SK-N-SH (cell line): ENCODE results near the gene IL22RA1. TPM values are rescaled to one million over a fixed set of nuclear protein-coding genes. Genes with fewer than 3 reads are reported as not detected.

ENCODE experiments used
- CTCF ChIA-PET: fragments of 300-600, 350-600 bp; formaldehyde crosslinking; extraction: SDS; loops from one replicate; lab custom pipeline; 2021; lab: Yijun Ruan, JAX
- POLR2A ChIA-PET: fragments of 350-600 bp; sonication (Branson Sonifier 250); formaldehyde crosslinking; extraction: SDS; loops from one replicate; lab custom pipeline; 2020; ENCODE audit warnings: antibody characterized with exemption, inconsistent platforms; lab: Yijun Ruan, JAX
- DNase-seq: peaks from one replicate; pipeline ENCODE4 v3.0.0; 2012
- H2AFZ ChIP-seq: fragments of 200-600 bp; sonication (generic); 2 replicates; pipeline ENCODE4 v1.8.1; 2016; ENCODE audit warnings: antibody characterized with exemption, mild to moderate bottlenecking, low read depth
- H3F3A ChIP-seq: fragments of 200-600 bp; sonication (generic); replicated peaks from 2 replicates; pipeline ENCODE3; 2016; ENCODE audit warnings: antibody characterized with exemption, mild to moderate bottlenecking; ENCODE audit not compliant: insufficient read depth
- H3K27ac ChIP-seq, 2 experiments: fragments of 200-500 bp in 1 of 2; fragments of 200-600 bp in 1 of 2; sonication (Bioruptor generic) in 1 of 2; sonication (generic), shearing (Covaris generic) in 1 of 2; 2 replicates each; pipeline versions ENCODE4 v1.5.1 to v1.6.1; 2014 to 2016; ENCODE audit warnings: low read depth in 2 of 2, inconsistent platforms in 1 of 2, low read length in 1 of 2, mild to moderate bottlenecking in 1 of 2, mixed read lengths in 1 of 2
- H3K27me3 ChIP-seq: fragments of 200-600 bp; sonication (generic), shearing (Covaris generic); 2 replicates; pipeline ENCODE4 v1.6.1; 2016; ENCODE audit warnings: mixed run types; ENCODE audit not compliant: insufficient read depth
- H3K36me3 ChIP-seq, 2 experiments: fragments of 200-500 bp in 1 of 2; fragments of 200-600 bp in 1 of 2; sonication (Bioruptor generic) in 1 of 2; sonication (generic) in 1 of 2; replicated peaks in 1 of 2; 2 replicates each; pipeline versions ENCODE3 to v1.5.1; 2014 to 2016; ENCODE audit warnings: low read length in 1 of 2, mild to moderate bottlenecking in 1 of 2; ENCODE audit not compliant: insufficient read depth in 2 of 2, control insufficient read depth in 1 of 2
- H3K4me1 ChIP-seq, 2 experiments: fragments of 200-500 bp in 1 of 2; fragments of 200-600 bp in 1 of 2; sonication (Bioruptor generic) in 1 of 2; sonication (generic), shearing (Covaris generic) in 1 of 2; 2 replicates each; pipeline versions ENCODE4 v1.5.1 to v1.6.1; 2014 to 2016; ENCODE audit warnings: low read depth in 1 of 2, low read length in 1 of 2, mixed run types in 1 of 2; ENCODE audit not compliant: insufficient read depth in 2 of 2, control insufficient read depth in 1 of 2
- H3K4me2 ChIP-seq: fragments of 200-600 bp; sonication (generic), shearing (Covaris generic); 2 replicates; pipeline ENCODE4 v1.6.1; 2017; ENCODE audit warnings: mixed run types
- H3K4me3 ChIP-seq, 2 experiments: fragments of 200-500 bp in 1 of 2; fragments of 200-600 bp in 1 of 2; sonication (Bioruptor generic) in 1 of 2; sonication (generic), shearing (Covaris generic) in 1 of 2; 2 replicates each; pipeline versions ENCODE4 v1.5.1 to v1.8.1; 2014 to 2016; ENCODE audit warnings: low read depth in 2 of 2, inconsistent platforms in 1 of 2, low read length in 1 of 2, mild to moderate bottlenecking in 1 of 2, mixed read lengths in 1 of 2, moderate library complexity in 1 of 2
- H3K79me2 ChIP-seq: fragments of 200-600 bp; sonication (generic); 2 replicates; pipeline ENCODE4 v1.8.1; 2017; ENCODE audit warnings: mild to moderate bottlenecking; ENCODE audit not compliant: insufficient read depth
- H3K9ac ChIP-seq: fragments of 200-600 bp; sonication (generic); 2 replicates; pipeline ENCODE4 v1.6.1; 2017; ENCODE audit warnings: mixed run types
- H3K9me2 ChIP-seq: fragments of 200-600 bp; sonication (generic); 2 replicates; pipeline ENCODE4 v1.6.1; 2017; ENCODE audit warnings: mixed run types
- H3K9me3 ChIP-seq: fragments of 200-600 bp; sonication (generic); 2 replicates; pipeline ENCODE4 v1.6.1; 2017; ENCODE audit warnings: mixed run types, mild to moderate bottlenecking, moderate library complexity
- H4K20me1 ChIP-seq: fragments of 200-600 bp; sonication (generic); 2 replicates; pipeline ENCODE4 v1.6.1; 2017; ENCODE audit warnings: mild to moderate bottlenecking, mixed run types; ENCODE audit not compliant: insufficient read depth
- CTCF ChIP-seq: fragments of 200-600 bp; sonication (generic); IDR thresholded peaks from 2 replicates; pipeline ENCODE4 v1.6.1; 2017; ENCODE audit warnings: antibody characterized with exemption, mild to moderate bottlenecking, moderate library complexity
- FOSL2 ChIP-seq: IDR thresholded peaks from 2 replicates; pipeline ENCODE4 v1.4.0; 2012; ENCODE audit warnings: low read depth, mild to moderate bottlenecking, moderate library complexity, borderline replicate concordance
- FOXJ3 ChIP-seq: sonication (generic); formaldehyde crosslinking; IDR thresholded peaks from 2 replicates; pipeline ENCODE4 v1.5.1; 2020; ENCODE audit warnings: mild to moderate bottlenecking, missing genetic modification reagents
- FOXM1 ChIP-seq: IDR thresholded peaks from 2 replicates; pipeline ENCODE4 v1.4.0; 2012; ENCODE audit warnings: low read depth, mild to moderate bottlenecking
- GABPA ChIP-seq: IDR thresholded peaks from 2 replicates; pipeline ENCODE4 v1.4.0; 2012; ENCODE audit warnings: low read depth, mild to moderate bottlenecking
- IRF3 ChIP-seq: fragments of 150-350 bp; IDR thresholded peaks from 2 replicates; pipeline ENCODE4 v1.6.1; 2016; ENCODE audit warnings: mild to moderate bottlenecking, low read depth, low read length
- MAX ChIP-seq: IDR thresholded peaks from 2 replicates; pipeline ENCODE4 v1.4.0; 2012; ENCODE audit warnings: low read depth
- MXI1 ChIP-seq: IDR thresholded peaks from 2 replicates; pipeline ENCODE4 v1.6.1; 2012; ENCODE audit warnings: mild to moderate bottlenecking, low read depth, low read length, improper control_type of control experiment
- PBX3 ChIP-seq: IDR thresholded peaks from 2 replicates; pipeline ENCODE4; 2012
- RCOR1 ChIP-seq: fragments of 150-350 bp; IDR thresholded peaks from 2 replicates; pipeline ENCODE4 v1.6.1; 2017; ENCODE audit warnings: antibody characterized with exemption, low read length
- RFX5 ChIP-seq: IDR thresholded peaks from 2 replicates; pipeline ENCODE4 v1.6.1; 2012; ENCODE audit warnings: mild to moderate bottlenecking, improper control_type of control experiment, low read length
- RXRA ChIP-seq: IDR thresholded peaks from 2 replicates; pipeline ENCODE4 v1.4.0; 2012; ENCODE audit warnings: low read depth, mild to moderate bottlenecking, borderline replicate concordance
- TAF1 ChIP-seq: IDR thresholded peaks from 2 replicates; pipeline ENCODE4 v1.6.1; 2012; ENCODE audit warnings: low read depth, mild to moderate bottlenecking, low read length, moderate library complexity, borderline replicate concordance
- WGBS: methylation state at CpG from one replicate; pipeline ENCODE4 v1.1.6; 2017; ENCODE audit warnings: low lambda C conversion rate; 5-methylcytosine and 5-hydroxymethylcytosine counted together
- polyA plus RNA-seq, 3 experiments: library from polyadenylated mRNA; depleted of rRNA; stranded (reverse); fragments of >200 nt; gene quantifications; 2 replicates each; pipeline ENCODE4 v1.2.3, GENCODE V29; 2012
- TF ChIP-seq, protein P1 (sequence below): IDR thresholded peaks from 2 replicates; pipeline ENCODE4 v1.6.1; 2012; ENCODE audit warnings: mild to moderate bottlenecking, low read depth, low read length, moderate library complexity

IL22RA1 gene
- polyA plus RNA-seq, 1 of the 3 experiments (the other 2 are of a cell fraction) = 0.03 TPM

- no peak for DNase-seq
- no peak overlapping the region for H2AFZ ChIP-seq
- no peaks in the 10 kb centered on the region; a peak in 1 of 4 replicates for H3K4me1 ChIP-seq
- H3K27ac ChIP-seq = no peak overlapping the region
- ChIA-PET CTCF (interaction anchor here (0.7 to 2.0 kb wide), 2 partner anchors 19 to 301 kb away, joined by 3 to 8 read pairs; no protein-coding TSS in a partner anchor), POLR2A (no interaction called here)
- no peak overlapping the region for H3K4me2 ChIP-seq
- no peaks in the 10 kb centered on the region for H3K9me2 ChIP-seq
- TF ChIP-seq GABPA = no peak
- TF ChIP-seq RCOR1 = no peak
- no peak for TF ChIP-seq FOXJ3 (CRISPR knock-in tag)
- TF ChIP-seq, protein P1, sequence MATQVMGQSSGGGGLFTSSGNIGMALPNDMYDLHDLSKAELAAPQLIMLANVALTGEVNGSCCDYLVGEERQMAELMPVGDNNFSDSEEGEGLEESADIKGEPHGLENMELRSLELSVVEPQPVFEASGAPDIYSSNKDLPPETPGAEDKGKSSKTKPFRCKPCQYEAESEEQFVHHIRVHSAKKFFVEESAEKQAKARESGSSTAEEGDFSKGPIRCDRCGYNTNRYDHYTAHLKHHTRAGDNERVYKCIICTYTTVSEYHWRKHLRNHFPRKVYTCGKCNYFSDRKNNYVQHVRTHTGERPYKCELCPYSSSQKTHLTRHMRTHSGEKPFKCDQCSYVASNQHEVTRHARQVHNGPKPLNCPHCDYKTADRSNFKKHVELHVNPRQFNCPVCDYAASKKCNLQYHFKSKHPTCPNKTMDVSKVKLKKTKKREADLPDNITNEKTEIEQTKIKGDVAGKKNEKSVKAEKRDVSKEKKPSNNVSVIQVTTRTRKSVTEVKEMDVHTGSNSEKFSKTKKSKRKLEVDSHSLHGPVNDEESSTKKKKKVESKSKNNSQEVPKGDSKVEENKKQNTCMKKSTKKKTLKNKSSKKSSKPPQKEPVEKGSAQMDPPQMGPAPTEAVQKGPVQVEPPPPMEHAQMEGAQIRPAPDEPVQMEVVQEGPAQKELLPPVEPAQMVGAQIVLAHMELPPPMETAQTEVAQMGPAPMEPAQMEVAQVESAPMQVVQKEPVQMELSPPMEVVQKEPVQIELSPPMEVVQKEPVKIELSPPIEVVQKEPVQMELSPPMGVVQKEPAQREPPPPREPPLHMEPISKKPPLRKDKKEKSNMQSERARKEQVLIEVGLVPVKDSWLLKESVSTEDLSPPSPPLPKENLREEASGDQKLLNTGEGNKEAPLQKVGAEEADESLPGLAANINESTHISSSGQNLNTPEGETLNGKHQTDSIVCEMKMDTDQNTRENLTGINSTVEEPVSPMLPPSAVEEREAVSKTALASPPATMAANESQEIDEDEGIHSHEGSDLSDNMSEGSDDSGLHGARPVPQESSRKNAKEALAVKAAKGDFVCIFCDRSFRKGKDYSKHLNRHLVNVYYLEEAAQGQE = no peak
- TF ChIP-seq IRF3 = no peak
- TF ChIP-seq RXRA = no peak
- no peak for TF ChIP-seq FOSL2
- no peak for TF ChIP-seq MAX
- H3K27me3 ChIP-seq = no peaks in the 10 kb centered on the region; the same call in 1 of the 2 replicates
- H3K4me3 ChIP-seq = no peak overlapping the region
- H3F3A ChIP-seq = no peaks in the 10 kb centered on the region
- no peaks in the 10 kb centered on the region for H4K20me1 ChIP-seq
- no peak overlapping the region for H3K9ac ChIP-seq
- no peaks in the 10 kb centered on the region for H3K79me2 ChIP-seq
- 88% methylated on average over 11 of the region's 11 CpGs for WGBS
- H3K36me3 ChIP-seq = no peaks in the 10 kb centered on the region
- H3K9me3 ChIP-seq = no peaks in the 10 kb centered on the region
Observed at GRCh38 chr1:24090736-24091135, 52.2 kb downstream of the IL22RA1 start.

GRCh38 chr1:24089743-24090555, 53.0 kb downstream of the IL22RA1 start:
- 96% methylated on average over 3 of the region's 14 CpGs for WGBS
- H3K9me3 ChIP-seq = no peaks in the 10 kb centered on the region
- H3K36me3 ChIP-seq = no peaks in the 10 kb centered on the region
- no peaks in the 10 kb centered on the region for H4K20me1 ChIP-seq
- H3K4me3 ChIP-seq = no peak overlapping the region
- H3K4me2 ChIP-seq = no peak overlapping the region
- no peaks in the 10 kb centered on the region for H3K79me2 ChIP-seq
- no peak overlapping the region for H3K27ac ChIP-seq
- no peak for DNase-seq
- ChIA-PET POLR2A (no interaction called here), CTCF (interaction anchor here (0.7 to 2.0 kb wide), 2 partner anchors 18 to 301 kb away, joined by 3 to 8 read pairs; no protein-coding TSS in a partner anchor)
- no peaks in the 10 kb centered on the region for H3F3A ChIP-seq
- no peak overlapping the region for H2AFZ ChIP-seq
- H3K4me1 ChIP-seq = no peaks in the 10 kb centered on the region; a peak in 1 of 4 replicates
- no peaks in the 10 kb centered on the region; the same call in 1 of the 2 replicates for H3K27me3 ChIP-seq
- H3K9ac ChIP-seq = no peak overlapping the region
- no peaks in the 10 kb centered on the region for H3K9me2 ChIP-seq
- TF ChIP-seq RFX5 (no peak), FOXJ3 (CRISPR knock-in tag) (no peak), MXI1 (no peak), PBX3 (no peak), CTCF (no peak), TAF1 (no peak), FOXM1 (no peak)
